Peyer's patch (tissue), 4 donors: ENCODE results near the gene PGS1. TPM values are rescaled to one million over a fixed set of nuclear protein-coding genes. Genes with fewer than 3 reads are reported as not detected.

ENCODE experiments used
- DNase-seq, 3 donors: peaks; one replicate each; pipeline ENCODE4 v3.0.0-alpha.2; 2017 to 2019
- H3K27ac ChIP-seq, 4 donors: fragments of 200-600 bp; sonication (generic); one replicate each; pipeline ENCODE4 v1.5.1; 2016 to 2019
- H3K27me3 ChIP-seq, 2 donors: fragments of 200-600 bp; sonication (generic); one replicate each; pipeline ENCODE4 v1.5.1; 2019
- H3K36me3 ChIP-seq, 3 donors: fragments of 200-600 bp; sonication (generic); one replicate each; pipeline ENCODE4 v1.5.1; 2016 to 2019
- H3K4me1 ChIP-seq, 4 donors: fragments of 200-600 bp; sonication (generic); one replicate each; pipeline ENCODE4 v1.5.1; 2016 to 2019
- H3K4me3 ChIP-seq, 4 donors: fragments of 200-600 bp; sonication (generic); 1 replicate in 3 of 4; 2 replicates in 1 of 4; pipeline ENCODE4 v1.5.1; 2016 to 2019; ENCODE audit warnings: mild to moderate bottlenecking in 1 of 4
- H3K9me3 ChIP-seq, 4 donors: fragments of 200-600 bp; sonication (generic); one replicate each; pipeline ENCODE4 v1.5.1; 2016 to 2019; ENCODE audit warnings: mild to moderate bottlenecking in 1 of 4
- POLR2A ChIP-seq, 2 donors: fragments of 450-650 bp; IDR thresholded peaks; one replicate each; pipeline ENCODE4 v1.5.1; 2017; ENCODE audit warnings: antibody characterized with exemption in 2 of 2, mild to moderate bottlenecking in 2 of 2, moderate library complexity in 2 of 2
- total RNA-seq, 4 donors: library from RNA; depleted of rRNA; stranded (reverse); fragments of >200 nt; gene quantifications; one replicate each; pipeline ENCODE4 v1.1.0, GENCODE V29; 2016
- TF ChIP-seq, protein P1 (sequence below), 6 experiments: fragments of 450-650 bp in 4 of 6; fragments of 200-600 bp in 2 of 6; sonication (generic) in 1 of 6; IDR thresholded peaks; one replicate each; pipeline ENCODE4 v1.5.1; 2017 to 2019; ENCODE audit warnings: antibody characterized with exemption in 6 of 6, mild to moderate bottlenecking in 3 of 6, moderate library complexity in 1 of 6

Gene PGS1
- total RNA-seq, 4 donors from 2014 or later, result 32.4 to 149 (median 116) TPM

GRCh38 chr17:78409191-78409928 lies 30.9 kb downstream of the PGS1 start:
- H3K36me3 ChIP-seq, result peaks cover 0 to 19% (median 0%) of the 10 kb centered on the region in 3 donors

GRCh38 chr17:78411241-78411857 lies 32.9 kb downstream of the PGS1 start:
- no peaks in the 10 kb centered on the region for H3K9me3 ChIP-seq
- no peaks in the 10 kb centered on the region for H3K27me3 ChIP-seq
- H3K4me1 ChIP-seq, result peaks cover 11 to 94% (median 20%) of the 10 kb centered on the region in 4 donors
- H3K27ac ChIP-seq, result peak overlapping the region; percentile 49 to 89 (median 72)
- DNase-seq, result peak in 2 of 3 donors; percentile 76 to 82
- TF ChIP-seq, protein P1, sequence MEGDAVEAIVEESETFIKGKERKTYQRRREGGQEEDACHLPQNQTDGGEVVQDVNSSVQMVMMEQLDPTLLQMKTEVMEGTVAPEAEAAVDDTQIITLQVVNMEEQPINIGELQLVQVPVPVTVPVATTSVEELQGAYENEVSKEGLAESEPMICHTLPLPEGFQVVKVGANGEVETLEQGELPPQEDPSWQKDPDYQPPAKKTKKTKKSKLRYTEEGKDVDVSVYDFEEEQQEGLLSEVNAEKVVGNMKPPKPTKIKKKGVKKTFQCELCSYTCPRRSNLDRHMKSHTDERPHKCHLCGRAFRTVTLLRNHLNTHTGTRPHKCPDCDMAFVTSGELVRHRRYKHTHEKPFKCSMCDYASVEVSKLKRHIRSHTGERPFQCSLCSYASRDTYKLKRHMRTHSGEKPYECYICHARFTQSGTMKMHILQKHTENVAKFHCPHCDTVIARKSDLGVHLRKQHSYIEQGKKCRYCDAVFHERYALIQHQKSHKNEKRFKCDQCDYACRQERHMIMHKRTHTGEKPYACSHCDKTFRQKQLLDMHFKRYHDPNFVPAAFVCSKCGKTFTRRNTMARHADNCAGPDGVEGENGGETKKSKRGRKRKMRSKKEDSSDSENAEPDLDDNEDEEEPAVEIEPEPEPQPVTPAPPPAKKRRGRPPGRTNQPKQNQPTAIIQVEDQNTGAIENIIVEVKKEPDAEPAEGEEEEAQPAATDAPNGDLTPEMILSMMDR (IDR thresholded peaks at IDR 0.05), result no peak
- TF ChIP-seq POLR2A (IDR thresholded peaks at IDR 0.05), result peak in 1 of 2 donors; percentile 40
- no peak overlapping the region for H3K4me3 ChIP-seq
- peaks cover 0 to 9% (median 0%) of the 10 kb centered on the region in 3 donors for H3K36me3 ChIP-seq

More at GRCh38 chr17:78409191-78409928, 30.9 kb downstream of the PGS1 start:
- Histone ChIP-seq H3K27me3 (no peaks in the 10 kb centered on the region), H3K9me3 (no peaks in the 10 kb centered on the region), H3K4me1 (peaks cover 11 to 76% (median 20%) of the 10 kb centered on the region in 4 donors), H3K27ac (peak overlapping the region in 3 of 4 donors; percentile 45 to 94 (median 76)), H3K4me3 (peak overlapping the region in 1 of 4 donors; percentile 34)
- DNase-seq, result peak in 2 of 3 donors; percentile 86 to 90
- TF ChIP-seq POLR2A (IDR thresholded peaks at IDR 0.05), result peak in 1 of 2 donors; percentile 30
- TF ChIP-seq, protein P1 (IDR thresholded peaks at IDR 0.05), result no peak

DNA sequence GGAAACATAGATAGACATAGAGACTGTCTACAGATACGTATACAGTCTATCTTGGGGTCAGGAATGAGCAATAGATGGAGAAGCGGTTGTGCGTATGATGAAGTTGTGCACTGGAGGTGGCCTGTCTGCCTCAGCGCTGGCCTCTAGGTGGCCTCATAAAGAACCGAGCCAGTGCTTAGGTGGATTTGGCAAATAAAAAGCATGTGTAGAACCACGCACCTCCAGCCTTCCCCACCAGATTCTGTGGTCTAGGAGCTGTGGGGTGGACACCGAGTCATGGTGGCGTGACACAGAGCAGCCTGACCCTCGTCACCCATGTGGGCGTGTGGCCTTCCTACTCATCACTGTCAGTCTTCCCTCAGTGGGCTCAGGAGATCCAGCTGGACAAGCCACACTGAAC lies 34.0 kb downstream of the PGS1 start:
- Histone ChIP-seq H3K36me3 (peaks cover 0 to 7% (median 0%) of the 10 kb centered on the region in 3 donors), H3K4me3 (no peak overlapping the region), H3K4me1 (peaks cover 11 to 93% (median 20%) of the 10 kb centered on the region in 4 donors), H3K27ac (peak overlapping the region in 3 of 4 donors; percentile 46 to 64 (median 62)), H3K9me3 (no peaks in the 10 kb centered on the region), H3K27me3 (no peaks in the 10 kb centered on the region)
- no peak for TF ChIP-seq POLR2A (IDR thresholded peaks at IDR 0.05)
- TF ChIP-seq, protein P1 (IDR thresholded peaks at IDR 0.05), result peak in 5 of 6 experiments; percentile 2 to 44 (median 18)
- DNase-seq, result no peak

- Histone ChIP-seq H3K36me3 (peaks cover 0 to 5% (median 0%) of the 10 kb centered on the region in 3 donors), H3K4me3 (no peak overlapping the region), H3K27me3 (no peaks in the 10 kb centered on the region), H3K27ac (peak overlapping the region; percentile 57 to 71 (median 66)), H3K4me1 (peaks cover 6 to 81% (median 15%) of the 10 kb centered on the region in 4 donors), H3K9me3 (no peaks in the 10 kb centered on the region)
- DNase-seq, result peak; percentile 34 to 59 (median 48)
- no peak for TF ChIP-seq POLR2A (IDR thresholded peaks at IDR 0.05)
- TF ChIP-seq, protein P1 (IDR thresholded peaks at IDR 0.05), result no peak
These were observed 36.0 kb downstream of the PGS1 start for GRCh38 chr17:78414178-78415162.
